HCT116 (cell line): ENCODE results near the gene BANF1. TPM values are rescaled to one million over a fixed set of nuclear protein-coding genes. Genes with fewer than 3 reads are reported as not detected.

ENCODE experiments used
- ATAC-seq: fragments of 200-7000 bp; cut with Tn5 transposase; 2 replicates; pipeline ENCODE4 v1.9.1; 2020; ENCODE audit warnings: mild to moderate bottlenecking, moderate library complexity
- BruUV-seq: library from RNA; stranded (reverse); fragments of 400-500 nt; replicated peaks from 2 replicates; lab custom pipeline; 2021; lab: Mats Ljungman, UMichigan
- CTCF ChIA-PET: fragments of 300-600 bp; sonication (Branson Sonifier 250); formaldehyde crosslinking; loops from one replicate; lab custom pipeline; 2021; ENCODE audit warnings: antibody characterized with exemption; lab: Charles Lee
- POLR2A ChIA-PET: fragments of 300-600, 350-600 bp; sonication (Branson Sonifier 250); formaldehyde crosslinking; loops from one replicate; lab custom pipeline; 2021; ENCODE audit warnings: antibody characterized with exemption; lab: Charles Lee
- RAD21 ChIA-PET, 2 experiments: fragments of 300-600 bp; sonication (Branson Sonifier 250); formaldehyde crosslinking; loops; one replicate each; lab custom pipeline; 2023; ENCODE audit warnings: low total read pairs in 2 of 2; ENCODE audit not compliant: uncharacterized antibody in 2 of 2, unreplicated experiment in 2 of 2, low non-redundant PET in 1 of 2; lab: Charles Lee
- DNase-seq: peaks from one replicate; pipeline ENCODE4 v3.0.0-alpha.2; 2010; ENCODE audit warnings: low read depth, low spot score
- H2AFZ ChIP-seq: fragments of 200-600 bp; shearing (Covaris generic), sonication (generic); 2 replicates; pipeline ENCODE4 v1.6.1; 2017; ENCODE audit warnings: low read depth, mixed run types, mixed read lengths, antibody characterized with exemption, low read length; ENCODE audit not compliant: poor library complexity, severe bottlenecking
- H3K27ac ChIP-seq: 2 replicates; pipeline ENCODE4 v1.5.1; 2012; ENCODE audit warnings: low read depth, low read length
- H3K27me3 ChIP-seq: fragments of 200-600 bp; sonication (generic); 2 replicates; pipeline ENCODE4 v1.6.1; 2016; ENCODE audit warnings: mixed run types, low read length, mixed read lengths; ENCODE audit not compliant: insufficient read depth
- H3K36me3 ChIP-seq, 2 experiments: fragments of 200-500 bp in 1 of 2; fragments of 200-600 bp in 1 of 2; sonication (Bioruptor generic) in 1 of 2; sonication (generic) in 1 of 2; 2 replicates each; pipeline versions ENCODE4 v1.5.1 to v1.6.1; 2014 to 2016; ENCODE audit warnings: low read length in 2 of 2, inconsistent platforms in 1 of 2, mixed read lengths in 1 of 2, mixed run types in 1 of 2; ENCODE audit not compliant: insufficient read depth in 2 of 2, control insufficient read depth in 1 of 2
- H3K4me1 ChIP-seq, 2 experiments: fragments of 200-600 bp in 1 of 2; sonication (generic) in 1 of 2; 2 replicates each; pipeline versions ENCODE4 v1.5.1 to v1.6.1; 2012 to 2017; ENCODE audit warnings: low read length in 2 of 2, inconsistent platforms in 1 of 2, mild to moderate bottlenecking in 1 of 2, mixed read lengths in 1 of 2, mixed run types in 1 of 2, moderate library complexity in 1 of 2; ENCODE audit not compliant: insufficient read depth in 2 of 2, control insufficient read depth in 1 of 2
- H3K4me2 ChIP-seq: fragments of 200-600 bp; sonication (generic); 2 replicates; pipeline ENCODE4 v1.6.1; 2017; ENCODE audit warnings: mixed run types, low read length, mixed read lengths
- H3K4me3 ChIP-seq, 2 experiments: fragments of 200-600 bp in 1 of 2; sonication (generic) in 1 of 2; replicated peaks in 1 of 2; 2 replicates each; pipeline ENCODE4 v1.5.1; 2011 to 2016; ENCODE audit warnings: low read length in 2 of 2, control low read depth in 1 of 2, low read depth in 1 of 2, mild to moderate bottlenecking in 1 of 2, mixed read lengths in 1 of 2, mixed run types in 1 of 2
- H3K79me2 ChIP-seq: fragments of 200-600 bp; sonication (generic); 2 replicates; pipeline ENCODE4 v1.6.1; 2017; ENCODE audit warnings: mild to moderate bottlenecking, mixed run types, low read length, moderate library complexity, mixed read lengths; ENCODE audit not compliant: insufficient read depth
- H3K9ac ChIP-seq: fragments of 200-600 bp; sonication (generic); 2 replicates; pipeline ENCODE4 v1.6.1; 2016; ENCODE audit warnings: low read length, mixed read lengths
- H3K9me2 ChIP-seq: fragments of 200-600 bp; sonication (generic), shearing (Covaris generic); 2 replicates; pipeline ENCODE4 v1.6.1; 2017; ENCODE audit warnings: mixed run types, mild to moderate bottlenecking, moderate library complexity; ENCODE audit not compliant: insufficient read depth
- H3K9me3 ChIP-seq, 2 experiments: fragments of 200-500 bp in 1 of 2; fragments of 200-600 bp in 1 of 2; sonication (Bioruptor generic) in 1 of 2; sonication (generic) in 1 of 2; 2 replicates each; pipeline ENCODE4 v1.6.1; 2014 to 2017; ENCODE audit warnings: low read length in 2 of 2, mixed read lengths in 2 of 2, inconsistent platforms in 1 of 2, low read depth in 1 of 2, mild to moderate bottlenecking in 1 of 2, mixed run types in 1 of 2, moderate library complexity in 1 of 2; ENCODE audit not compliant: control insufficient read depth in 1 of 2, insufficient read depth in 1 of 2
- H4K20me1 ChIP-seq: fragments of 200-600 bp; sonication (generic), shearing (Covaris generic); 2 replicates; pipeline ENCODE4 v1.6.1; 2017; ENCODE audit warnings: mixed run types, mild to moderate bottlenecking, moderate library complexity; ENCODE audit not compliant: insufficient read depth
- CEBPB ChIP-seq: IDR thresholded peaks from 2 replicates; pipeline ENCODE4 v1.6.1; 2012; ENCODE audit warnings: low read depth
- ELF1 ChIP-seq: IDR thresholded peaks from 2 replicates; pipeline ENCODE4 v1.6.1; 2012; ENCODE audit warnings: low read depth, borderline replicate concordance
- EZH2 ChIP-seq: fragments of 200-600 bp; sonication (generic); IDR thresholded peaks from 2 replicates; pipeline ENCODE4 v1.6.1; 2017; ENCODE audit warnings: antibody characterized with exemption, mixed run types
- EZH2phosphoT487 ChIP-seq: fragments of 200-600 bp; IDR thresholded peaks from 2 replicates; pipeline ENCODE4 v1.6.1; 2018; ENCODE audit warnings: antibody characterized with exemption, borderline replicate concordance
- FOSL1 ChIP-seq: IDR thresholded peaks from 2 replicates; pipeline ENCODE4 v1.6.1; 2012; ENCODE audit warnings: low read depth
- JUND ChIP-seq: IDR thresholded peaks from 2 replicates; pipeline ENCODE4 v1.6.1; 2012
- POLR2A ChIP-seq: IDR thresholded peaks from 2 replicates; pipeline ENCODE4 v1.7.0; 2011; ENCODE audit warnings: borderline replicate concordance; ENCODE audit not compliant: insufficient read depth, insufficient read length; ENCODE audit errors: extremely low read depth
- POLR2AphosphoS5 ChIP-seq: IDR thresholded peaks from 2 replicates; pipeline ENCODE4 v1.6.1; 2011; ENCODE audit warnings: mild to moderate bottlenecking, low read depth, low read length, moderate library complexity
- RAD21 ChIP-seq: IDR thresholded peaks from 2 replicates; pipeline ENCODE4 v1.6.1; 2012; ENCODE audit warnings: low read depth, mild to moderate bottlenecking
- SIN3A ChIP-seq: IDR thresholded peaks from 2 replicates; pipeline ENCODE4 v1.6.1; 2012; ENCODE audit warnings: low read depth
- SP1 ChIP-seq: IDR thresholded peaks from 2 replicates; pipeline ENCODE4 v1.6.1; 2012; ENCODE audit warnings: low read depth
- SRF ChIP-seq: IDR thresholded peaks from 2 replicates; pipeline ENCODE4 v1.6.1; 2012; ENCODE audit warnings: low read depth
- TCF7L2 ChIP-seq: IDR thresholded peaks from 2 replicates; pipeline ENCODE4 v1.7.0; 2011; ENCODE audit warnings: borderline replicate concordance, inconsistent platforms; ENCODE audit not compliant: insufficient read depth, insufficient read length; ENCODE audit errors: extremely low read depth
- YY1 ChIP-seq: IDR thresholded peaks from 2 replicates; pipeline ENCODE4 v1.6.1; 2011; ENCODE audit warnings: low read length, low read depth, moderate library complexity, mild to moderate bottlenecking; ENCODE audit not compliant: insufficient replicate concordance; ENCODE audit errors: extremely low read depth
- ZNF274 ChIP-seq: fragments of 200-500 bp; sonication (Bioruptor generic); IDR thresholded peaks from 2 replicates; pipeline ENCODE4 v1.6.1; 2014; ENCODE audit warnings: mild to moderate bottlenecking, low read depth, low read length, inconsistent platforms
- intact Hi-C: fragments of 100-400 bp; cut with micrococcal nuclease; formaldehyde crosslinking; loops from 2 replicates; pipeline ENCODE4 v1.10.0; 2022
- total RNA-seq: library from RNA; stranded (reverse); gene quantifications from one replicate; pipeline ENCODE4 v1.2.1, GENCODE V29; 2021; ENCODE audit not compliant: unreplicated experiment
- TF ChIP-seq, protein P1 (sequence below): IDR thresholded peaks from 2 replicates; pipeline ENCODE4 v1.6.1; 2012
- TF ChIP-seq, protein P2 (sequence below): IDR thresholded peaks from 2 replicates; pipeline ENCODE4 v1.6.1; 2012
- TF ChIP-seq, protein P3 (sequence below): IDR thresholded peaks from 2 replicates; pipeline ENCODE4 v1.6.1; 2011; ENCODE audit warnings: mild to moderate bottlenecking, low read length, moderate library complexity; ENCODE audit not compliant: insufficient replicate concordance; ENCODE audit errors: extremely low read depth

Gene BANF1
- total RNA-seq, 1 experiment from 2014 or later: 356 TPM

DNA sequence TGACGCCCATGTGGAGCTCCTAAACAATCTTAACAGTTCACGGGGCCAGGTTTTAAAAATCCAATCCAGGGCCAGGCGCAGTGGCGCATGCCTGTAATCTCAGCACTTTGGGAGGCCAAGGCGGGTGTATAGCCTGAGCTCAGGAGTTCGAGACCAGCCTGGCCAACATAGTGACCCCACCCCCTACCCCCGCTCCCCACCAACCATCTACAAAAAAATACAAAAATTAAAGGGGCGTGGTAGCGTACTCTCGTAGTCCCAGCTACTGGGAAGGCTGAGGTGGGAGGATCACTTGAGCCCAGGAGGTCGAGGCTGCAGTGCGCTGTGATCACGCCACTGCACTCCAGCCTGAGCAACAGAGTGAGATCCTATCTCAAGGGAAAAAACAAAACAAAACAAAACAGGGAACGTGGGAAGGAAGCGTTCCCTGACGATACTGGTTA lies 41.5 kb upstream of the BANF1 start:
- peak overlapping the region; percentile 96 for H3K9ac ChIP-seq
- TF ChIP-seq EZH2 (no peak), SIN3A (no peak), POLR2AphosphoS5 (no peak), ZNF274 (no peak), ELF1 (no peak), CEBPB (no peak), JUND (no peak), RAD21 (no peak), SP1 (no peak), FOSL1 (no peak), EZH2phosphoT487 (no peak), SRF (no peak), POLR2A (no peak), YY1 (no peak), TCF7L2 (no peak)
- TF ChIP-seq, protein P1, sequence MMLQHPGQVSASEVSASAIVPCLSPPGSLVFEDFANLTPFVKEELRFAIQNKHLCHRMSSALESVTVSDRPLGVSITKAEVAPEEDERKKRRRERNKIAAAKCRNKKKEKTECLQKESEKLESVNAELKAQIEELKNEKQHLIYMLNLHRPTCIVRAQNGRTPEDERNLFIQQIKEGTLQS: no peak
- TF ChIP-seq, protein P2, sequence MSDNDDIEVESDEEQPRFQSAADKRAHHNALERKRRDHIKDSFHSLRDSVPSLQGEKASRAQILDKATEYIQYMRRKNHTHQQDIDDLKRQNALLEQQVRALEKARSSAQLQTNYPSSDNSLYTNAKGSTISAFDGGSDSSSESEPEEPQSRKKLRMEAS: no peak
- TF ChIP-seq, protein P3, sequence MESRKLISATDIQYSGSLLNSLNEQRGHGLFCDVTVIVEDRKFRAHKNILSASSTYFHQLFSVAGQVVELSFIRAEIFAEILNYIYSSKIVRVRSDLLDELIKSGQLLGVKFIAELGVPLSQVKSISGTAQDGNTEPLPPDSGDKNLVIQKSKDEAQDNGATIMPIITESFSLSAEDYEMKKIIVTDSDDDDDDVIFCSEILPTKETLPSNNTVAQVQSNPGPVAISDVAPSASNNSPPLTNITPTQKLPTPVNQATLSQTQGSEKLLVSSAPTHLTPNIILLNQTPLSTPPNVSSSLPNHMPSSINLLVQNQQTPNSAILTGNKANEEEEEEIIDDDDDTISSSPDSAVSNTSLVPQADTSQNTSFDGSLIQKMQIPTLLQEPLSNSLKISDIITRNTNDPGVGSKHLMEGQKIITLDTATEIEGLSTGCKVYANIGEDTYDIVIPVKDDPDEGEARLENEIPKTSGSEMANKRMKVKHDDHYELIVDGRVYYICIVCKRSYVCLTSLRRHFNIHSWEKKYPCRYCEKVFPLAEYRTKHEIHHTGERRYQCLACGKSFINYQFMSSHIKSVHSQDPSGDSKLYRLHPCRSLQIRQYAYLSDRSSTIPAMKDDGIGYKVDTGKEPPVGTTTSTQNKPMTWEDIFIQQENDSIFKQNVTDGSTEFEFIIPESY: no peak
- H3K4me3 ChIP-seq: peak overlapping the region; percentile 76
- ATAC-seq (peak; percentile 41), DNase-seq (no peak)
- no peaks in the 10 kb centered on the region for H4K20me1 ChIP-seq
- no peak overlapping the region for H2AFZ ChIP-seq
- ChIA-PET CTCF (no interaction called here), RAD21 (interaction anchor here in 1 of 2 experiments (1.2 kb wide), 1 partner anchor 73 kb away, joined by 4 read pairs; the partner anchor contains the start of gene FIBP), POLR2A (no interaction called here)
- peak overlapping the region; percentile 87 for H3K4me2 ChIP-seq
- peak overlapping the region; percentile 81 for H3K27ac ChIP-seq
- no peaks in the 10 kb centered on the region for H3K9me3 ChIP-seq
- no TSS peak for BruUV-seq
- no peaks in the 10 kb centered on the region for H3K27me3 ChIP-seq
- H3K4me1 ChIP-seq: peaks cover 8 to 21% of the 10 kb centered on the region in 2 experiments; a peak in 3 of 4 replicates
- H3K79me2 ChIP-seq: peaks cover 41% of the 10 kb centered on the region
- peaks cover 10 to 21% of the 10 kb centered on the region in 2 experiments; a peak in 3 of 4 replicates for H3K36me3 ChIP-seq
- intact Hi-C loops: loop anchor here (2.0 kb wide), 1 partner anchor 72 kb away; the partner anchor contains the start of gene FIBP
- H3K9me2 ChIP-seq: no peaks in the 10 kb centered on the region
